ENCODE measurements around the gene MRPL43. TPM values are rescaled to one million over a fixed set of nuclear protein-coding genes. Genes with fewer than 3 reads are reported as not detected.
A peak's percentile ranks its signal among the peaks of the same experiment; 100 is the strongest.

The MRPL43 gene
- total RNA-seq, 4 donors from 2014 or later: 32.5 to 104 (median 77.1) TPM

DNA sequence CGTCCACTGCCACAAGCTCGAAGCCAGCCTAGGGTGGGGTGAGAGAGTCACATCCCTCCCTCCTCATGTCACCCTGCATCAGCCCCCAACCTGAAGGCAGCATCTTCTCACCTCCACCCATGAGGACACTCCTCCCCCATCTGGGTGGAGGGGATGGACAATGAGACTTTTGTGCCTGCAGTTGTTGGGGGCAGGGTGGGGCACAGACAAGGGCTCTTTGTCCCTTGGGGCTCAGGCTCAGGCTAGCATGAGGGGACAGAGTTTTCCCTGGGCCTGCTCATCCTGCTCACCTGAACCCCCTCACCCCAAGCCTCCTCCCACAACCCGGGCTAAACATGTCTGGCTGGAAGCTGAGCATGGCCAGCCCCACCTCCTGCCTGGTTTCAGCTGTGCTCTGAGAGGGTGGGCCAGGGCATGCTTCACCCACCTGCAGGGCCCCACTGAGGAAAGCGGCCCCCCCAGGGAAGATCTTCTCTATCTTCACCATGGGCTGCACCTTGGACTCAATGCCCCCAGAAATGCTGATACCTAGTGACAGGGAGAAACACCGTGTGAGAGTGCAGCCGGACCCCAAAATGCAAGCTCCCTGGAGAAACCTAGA lies 21.6 kb upstream of the MRPL43 start:
- Histone ChIP-seq H3K9me3 (no peaks in the 10 kb centered on the region), H3K4me1 (peaks cover 3 to 32% (median 17%) of the 10 kb centered on the region in 4 donors), H3K27ac (peak overlapping the region in 2 of 4 donors; percentile 50 to 67), H3K4me3 (no peak overlapping the region), H3K27me3 (no peaks in the 10 kb centered on the region), H3K36me3 (peaks cover 0 to 9% (median 4%) of the 10 kb centered on the region in 4 donors)
- in situ Hi-C loops (cut with MboI; ENCODE audit: low pct_ligation_motif_present in 1 of 4, low pct_unique_long_range_greater_than_20kb in 1 of 4, low sequenced_read_pairs in 3 of 4) (no loop called here), intact Hi-C loops (cut with DNase I; ENCODE audit: low total_unique reads) (no loop called here)
- no peak for DNase-seq
- TF ChIP-seq POLR2AphosphoS5 (IDR thresholded peaks at IDR 0.05): no peak
- TF ChIP-seq EP300 (IDR thresholded peaks at IDR 0.05; ENCODE audit: low read depth): no peak
- no peak for TF ChIP-seq CTCF (IDR thresholded peaks at IDR 0.05)
- no peak for TF ChIP-seq POLR2A (IDR thresholded peaks at IDR 0.05)
- WGBS, 2 donors (ENCODE audit: low coverage in 1 of 2): 63% methylated on average over 6 of the region's 6 CpGs; no CpG with 5 or more reads in 1 of the 2 donors

GRCh38 chr10:101007915-101008822 lies 20.9 kb upstream of the MRPL43 start:
- Histone ChIP-seq H3K27me3 (no peaks in the 10 kb centered on the region), H3K36me3 (peaks cover 0 to 15% (median 5%) of the 10 kb centered on the region in 4 donors), H3K4me1 (peaks cover 3 to 28% (median 14%) of the 10 kb centered on the region in 4 donors), H3K9me3 (no peaks in the 10 kb centered on the region), H3K4me3 (no peak overlapping the region), H3K27ac (peak overlapping the region; percentile 50 to 67 (median 55))
- DNase-seq: no peak
- TF ChIP-seq POLR2AphosphoS5 (IDR thresholded peaks at IDR 0.05) (no peak), EP300 (IDR thresholded peaks at IDR 0.05; ENCODE audit: low read depth) (no peak), CTCF (IDR thresholded peaks at IDR 0.05) (no peak), POLR2A (IDR thresholded peaks at IDR 0.05) (no peak)
- 58 to 60% methylated on average over 7 to 13 of the region's 13 CpGs for WGBS, 2 donors (ENCODE audit: low coverage in 1 of 2)
- intact Hi-C loops (cut with DNase I; ENCODE audit: low total_unique reads): no loop called here
- in situ Hi-C loops (cut with MboI; ENCODE audit: low pct_ligation_motif_present in 1 of 4, low pct_unique_long_range_greater_than_20kb in 1 of 4, low sequenced_read_pairs in 3 of 4): no loop called here

GRCh38 chr10:101007099-101007711 lies 19.9 kb upstream of the MRPL43 start:
- Histone ChIP-seq H3K27me3 (no peaks in the 10 kb centered on the region), H3K36me3 (peaks cover 0 to 15% (median 5%) of the 10 kb centered on the region in 4 donors), H3K27ac (peak overlapping the region; percentile 50 to 67 (median 55)), H3K4me3 (no peak overlapping the region), H3K4me1 (peaks cover 3 to 26% (median 6%) of the 10 kb centered on the region in 4 donors), H3K9me3 (no peaks in the 10 kb centered on the region)
- TF ChIP-seq EP300 (IDR thresholded peaks at IDR 0.05; ENCODE audit: low read depth) (no peak), CTCF (IDR thresholded peaks at IDR 0.05) (no peak), POLR2AphosphoS5 (IDR thresholded peaks at IDR 0.05) (no peak), POLR2A (IDR thresholded peaks at IDR 0.05) (no peak)
- in situ Hi-C loops (cut with MboI; ENCODE audit: low pct_ligation_motif_present in 1 of 4, low pct_unique_long_range_greater_than_20kb in 1 of 4, low sequenced_read_pairs in 3 of 4): no loop called here
- 43 to 64% methylated on average over 4 to 8 of the region's 11 CpGs for WGBS, 2 donors (ENCODE audit: low coverage in 1 of 2)
- intact Hi-C loops (cut with DNase I; ENCODE audit: low total_unique reads): no loop called here
- DNase-seq: no peak

DNA sequence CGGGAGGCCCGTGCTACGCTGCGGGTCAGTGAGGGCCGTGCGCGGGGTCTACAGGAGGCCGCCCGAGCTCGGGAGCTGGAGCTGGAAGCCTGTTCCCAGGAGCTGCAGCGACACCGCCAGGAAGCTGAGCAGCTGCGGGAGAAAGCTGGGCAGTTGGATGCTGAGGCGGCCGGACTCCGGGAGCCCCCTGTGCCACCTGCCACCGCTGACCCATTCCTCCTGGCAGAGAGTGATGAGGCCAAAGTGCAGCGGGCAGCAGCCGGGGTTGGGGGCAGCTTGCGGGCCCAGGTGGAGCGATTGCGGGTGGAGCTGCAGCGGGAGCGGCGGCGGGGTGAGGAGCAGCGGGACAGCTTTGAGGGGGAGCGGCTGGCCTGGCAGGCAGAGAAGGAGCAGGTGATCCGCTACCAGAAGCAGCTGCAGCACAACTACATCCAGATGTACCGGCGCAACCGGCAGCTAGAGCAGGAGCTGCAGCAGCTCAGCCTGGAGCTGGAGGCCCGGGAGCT lies 19.3 kb upstream of the MRPL43 start:
- TF ChIP-seq CTCF (IDR thresholded peaks at IDR 0.05) (no peak), POLR2A (IDR thresholded peaks at IDR 0.05) (no peak), POLR2AphosphoS5 (IDR thresholded peaks at IDR 0.05) (no peak), EP300 (IDR thresholded peaks at IDR 0.05; ENCODE audit: low read depth) (no peak)
- peaks cover 9 to 31% (median 11%) of the 10 kb centered on the region in 4 donors for H3K4me1 ChIP-seq
- H3K4me3 ChIP-seq: no peak overlapping the region
- no peak for DNase-seq
- no peaks in the 10 kb centered on the region for H3K9me3 ChIP-seq
- intact Hi-C loops (cut with DNase I; ENCODE audit: low total_unique reads): no loop called here
- no peaks in the 10 kb centered on the region for H3K27me3 ChIP-seq
- peaks cover 0 to 15% (median 5%) of the 10 kb centered on the region in 4 donors for H3K36me3 ChIP-seq
- 53 to 87% methylated on average over 3 to 30 of the region's 33 CpGs for WGBS, 2 donors (ENCODE audit: low coverage in 1 of 2)
- peak overlapping the region; percentile 50 to 67 (median 55) for H3K27ac ChIP-seq
- in situ Hi-C loops (cut with MboI; ENCODE audit: low pct_ligation_motif_present in 1 of 4, low pct_unique_long_range_greater_than_20kb in 1 of 4, low sequenced_read_pairs in 3 of 4): no loop called here
